OCI-LY7 (cell line): ENCODE measurements around the gene YOD1. TPM values are rescaled to one million over a fixed set of nuclear protein-coding genes. Genes with fewer than 3 reads are reported as not detected.

ENCODE experiments used
- BruUV-seq: library from RNA; stranded (reverse); fragments of 400-500 nt; replicated peaks from 2 replicates; lab custom pipeline; 2021; lab: Mats Ljungman, UMichigan
- CTCF ChIA-PET: fragments of 300-600 bp; sonication (Branson Sonifier 250); formaldehyde crosslinking; loops from one replicate; lab custom pipeline; 2022; ENCODE audit warnings: antibody characterized with exemption; ENCODE audit not compliant: unreplicated experiment; lab: Charles Lee
- POLR2A ChIA-PET: fragments of 300-600 bp; sonication (Branson Sonifier 250); formaldehyde crosslinking; loops from one replicate; lab custom pipeline; 2022; ENCODE audit warnings: antibody characterized with exemption; lab: Charles Lee
- DNase-seq: peaks from one replicate; pipeline ENCODE4 v3.0.0-alpha.2; 2015; ENCODE audit warnings: low spot score
- H2AFZ ChIP-seq: fragments of 200-600 bp; sonication (generic), shearing (Covaris generic); 2 replicates; pipeline ENCODE4 v1.6.1; 2014; ENCODE audit warnings: mild to moderate bottlenecking, antibody characterized with exemption, low read length, moderate library complexity
- H3K27ac ChIP-seq: fragments of 200-600 bp; sonication (generic); 2 replicates; pipeline ENCODE4 v1.5.1; 2014; ENCODE audit warnings: mixed run types, low read depth, mild to moderate bottlenecking, moderate library complexity, low read length, inconsistent platforms; ENCODE audit not compliant: poor library complexity, severe bottlenecking
- H3K36me3 ChIP-seq: fragments of 200-600 bp; sonication (generic); 2 replicates; pipeline ENCODE4 v1.6.1; 2014; ENCODE audit warnings: mild to moderate bottlenecking, antibody characterized with exemption, low read length, moderate library complexity, mixed read lengths; ENCODE audit not compliant: insufficient read depth
- H3K4me1 ChIP-seq: fragments of 200-600 bp; sonication (generic); 2 replicates; pipeline ENCODE4 v1.5.1; 2014; ENCODE audit warnings: mild to moderate bottlenecking, low read length; ENCODE audit not compliant: insufficient read depth, poor library complexity, severe bottlenecking
- H3K4me2 ChIP-seq: fragments of 200-600 bp; sonication (generic); 2 replicates; pipeline ENCODE4 v1.6.1; 2014; ENCODE audit warnings: mild to moderate bottlenecking, low read length
- H3K4me3 ChIP-seq: fragments of 200-600 bp; sonication (generic); 2 replicates; pipeline ENCODE4 v1.5.1; 2014; ENCODE audit warnings: mild to moderate bottlenecking, low read depth, low read length; ENCODE audit not compliant: poor library complexity, severe bottlenecking
- H3K79me2 ChIP-seq: fragments of 200-600 bp; sonication (generic); 2 replicates; pipeline ENCODE4 v1.6.1; 2016; ENCODE audit warnings: low read depth, mild to moderate bottlenecking, low read length, moderate library complexity, mixed read lengths; ENCODE audit not compliant: insufficient read depth
- H3K9me2 ChIP-seq: fragments of 200-600 bp; sonication (generic); 2 replicates; pipeline ENCODE4 v1.6.1; 2016; ENCODE audit warnings: mild to moderate bottlenecking, low read length, mixed read lengths; ENCODE audit not compliant: insufficient read depth
- H3K9me3 ChIP-seq: fragments of 200-600 bp; sonication (generic); 2 replicates; pipeline ENCODE4 v1.6.1; 2014; ENCODE audit warnings: mild to moderate bottlenecking, mixed run types, low read length, mixed read lengths
- H4K20me1 ChIP-seq: fragments of 200-600 bp; sonication (generic); 2 replicates; pipeline ENCODE4 v1.6.1; 2014; ENCODE audit warnings: mild to moderate bottlenecking, antibody characterized with exemption, low read length, moderate library complexity, mixed read lengths; ENCODE audit not compliant: insufficient read depth
- EZH2phosphoT487 ChIP-seq: fragments of 200-600 bp; sonication (generic); IDR thresholded peaks from 2 replicates; pipeline ENCODE4 v1.6.1; 2018; ENCODE audit warnings: low read depth, borderline replicate concordance, mild to moderate bottlenecking, mixed run types, antibody characterized with exemption, low read length, moderate library complexity, mixed read lengths
- intact Hi-C: fragments of 100-400 bp; cut with micrococcal nuclease; formaldehyde crosslinking; loops from one replicate; pipeline ENCODE4 v1.10.0; 2022; ENCODE audit not compliant: unreplicated experiment
- total RNA-seq, 2 experiments: library from RNA; depleted of rRNA in 1 of 2; stranded (reverse); fragments of >200 nt in 1 of 2; shearing (Covaris generic) in 1 of 2; gene quantifications; 2 replicates each; pipeline ENCODE4 v1.2.3, GENCODE V29; 2014 to 2022
- TF ChIP-seq, protein P1 (sequence below): fragments of 200-600 bp; sonication (generic); conservative IDR thresholded peaks from 2 replicates; pipeline ENCODE4 v1.5.1; 2014; ENCODE audit warnings: mild to moderate bottlenecking, antibody characterized with exemption, low read length, moderate library complexity, mixed read lengths

Gene YOD1
- total RNA-seq, 2 experiments from 2014 or later, result 16.2 to 16.5 TPM

DNA sequence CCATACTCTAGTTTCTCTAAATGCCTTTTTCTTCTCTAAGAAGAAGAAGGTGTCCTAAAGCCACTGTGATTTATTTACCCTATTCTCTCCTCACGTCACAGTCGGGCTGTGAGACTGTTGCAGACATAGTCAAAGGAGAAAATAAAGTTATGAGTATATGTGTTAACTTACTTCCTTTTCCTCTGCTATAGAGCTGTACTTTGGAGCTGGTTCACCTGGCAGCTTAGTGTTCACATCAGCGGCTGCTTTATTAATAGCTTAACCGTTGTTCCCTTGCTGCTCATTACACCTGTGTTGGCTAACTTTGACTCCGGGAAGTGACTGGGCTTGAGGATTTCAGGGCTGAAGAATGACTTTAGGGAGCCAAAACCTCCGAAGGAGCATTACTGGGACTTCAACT, 5.7 kb upstream of the YOD1 start:
- Histone ChIP-seq H3K79me2 (0 out of 2 replicates have a peak, but pooled peaks cover 5% of the 10 kb centered on the region), H3K36me3 (peaks cover under 1% of the 10 kb centered on the region; the same call in 1 of the 2 replicates), H3K4me2 (peak overlapping the region; percentile 94), H2AFZ (peak overlapping the region; percentile 30; the same call in 1 of the 2 replicates), H3K4me1 (peaks cover 72% of the 10 kb centered on the region), H4K20me1 (no peaks in the 10 kb centered on the region), H3K9me2 (no peaks in the 10 kb centered on the region), H3K9me3 (no peaks in the 10 kb centered on the region), H3K4me3 (peak overlapping the region; percentile 16), H3K27ac (peak overlapping the region; percentile 78)
- TF ChIP-seq, protein P1, sequence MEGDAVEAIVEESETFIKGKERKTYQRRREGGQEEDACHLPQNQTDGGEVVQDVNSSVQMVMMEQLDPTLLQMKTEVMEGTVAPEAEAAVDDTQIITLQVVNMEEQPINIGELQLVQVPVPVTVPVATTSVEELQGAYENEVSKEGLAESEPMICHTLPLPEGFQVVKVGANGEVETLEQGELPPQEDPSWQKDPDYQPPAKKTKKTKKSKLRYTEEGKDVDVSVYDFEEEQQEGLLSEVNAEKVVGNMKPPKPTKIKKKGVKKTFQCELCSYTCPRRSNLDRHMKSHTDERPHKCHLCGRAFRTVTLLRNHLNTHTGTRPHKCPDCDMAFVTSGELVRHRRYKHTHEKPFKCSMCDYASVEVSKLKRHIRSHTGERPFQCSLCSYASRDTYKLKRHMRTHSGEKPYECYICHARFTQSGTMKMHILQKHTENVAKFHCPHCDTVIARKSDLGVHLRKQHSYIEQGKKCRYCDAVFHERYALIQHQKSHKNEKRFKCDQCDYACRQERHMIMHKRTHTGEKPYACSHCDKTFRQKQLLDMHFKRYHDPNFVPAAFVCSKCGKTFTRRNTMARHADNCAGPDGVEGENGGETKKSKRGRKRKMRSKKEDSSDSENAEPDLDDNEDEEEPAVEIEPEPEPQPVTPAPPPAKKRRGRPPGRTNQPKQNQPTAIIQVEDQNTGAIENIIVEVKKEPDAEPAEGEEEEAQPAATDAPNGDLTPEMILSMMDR, result no peak
- TF ChIP-seq EZH2phosphoT487, result no peak
- peak; percentile 54 for DNase-seq
- no TSS peak for BruUV-seq
- CTCF ChIA-PET, result no interaction called here
- intact Hi-C loops, result no loop called here
- POLR2A ChIA-PET, result interaction anchor here (1.4 to 1.5 kb wide), 3 partner anchors 11 to 17 kb away, joined by 3 to 5 read pairs (median 4); no protein-coding TSS in a partner anchor

- H3K9me2 ChIP-seq, result no peaks in the 10 kb centered on the region
- no peak for DNase-seq
- peak overlapping the region; percentile 94 for H3K4me2 ChIP-seq
- no TSS peak for BruUV-seq
- no peak overlapping the region; the same call in 1 of the 2 replicates for H2AFZ ChIP-seq
- H3K4me1 ChIP-seq, result peaks cover 79% of the 10 kb centered on the region
- ChIA-PET CTCF (interaction anchor here (0.6 kb wide), 1 partner anchor 15 kb away, joined by 3 read pairs; no protein-coding TSS in a partner anchor), POLR2A (interaction anchor here (0.8 to 1.5 kb wide), 3 partner anchors 16 to 18 kb away, joined by 3 to 5 read pairs (median 3); no protein-coding TSS in a partner anchor)
- no peaks in the 10 kb centered on the region for H4K20me1 ChIP-seq
- intact Hi-C loops, result no loop called here
- peak overlapping the region; percentile 95 for H3K4me3 ChIP-seq
- H3K36me3 ChIP-seq, result no peaks in the 10 kb centered on the region
- TF ChIP-seq EZH2phosphoT487, result no peak
- TF ChIP-seq, protein P1, result no peak
- H3K9me3 ChIP-seq, result no peaks in the 10 kb centered on the region
- peaks cover 8% of the 10 kb centered on the region for H3K79me2 ChIP-seq
- H3K27ac ChIP-seq, result peak overlapping the region; percentile 78
These were observed 4.5 kb upstream of the YOD1 start for GRCh38 chr1:207055386-207056001.

DNA sequence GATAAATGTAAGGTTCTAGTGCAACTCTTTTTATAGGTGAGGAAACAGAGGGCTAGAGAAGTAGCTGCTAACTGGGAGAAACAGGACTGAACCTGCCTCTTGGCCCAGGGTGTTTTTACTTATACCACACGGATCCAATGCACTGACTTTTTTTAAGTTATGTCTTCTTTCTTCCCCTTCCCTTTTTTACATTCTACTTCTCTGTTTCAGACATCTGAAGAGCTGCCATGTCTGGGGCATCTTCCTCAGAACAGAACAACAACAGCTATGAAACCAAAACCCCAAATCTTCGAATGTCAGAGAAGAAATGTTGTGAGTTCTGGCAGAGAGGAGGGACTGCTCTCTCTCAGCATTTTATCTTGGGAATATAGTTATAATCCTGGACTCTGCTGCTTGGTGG, 3.5 kb upstream of the YOD1 start:
- Histone ChIP-seq H3K36me3 (peaks cover 2% of the 10 kb centered on the region; the same call in 1 of the 2 replicates), H3K9me3 (no peaks in the 10 kb centered on the region), H3K9me2 (no peaks in the 10 kb centered on the region), H3K4me1 (peaks cover 81% of the 10 kb centered on the region), H3K4me2 (peak overlapping the region; percentile 94), H3K27ac (peak overlapping the region; percentile 78), H4K20me1 (peaks cover 3% of the 10 kb centered on the region; the same call in 1 of the 2 replicates), H3K4me3 (peak overlapping the region; percentile 95), H2AFZ (peak overlapping the region; percentile 17; the same call in 1 of the 2 replicates), H3K79me2 (peaks cover 18% of the 10 kb centered on the region)
- ChIA-PET POLR2A (interaction anchor here (0.6 to 1.1 kb wide), 4 partner anchors 8 to 651 kb away, joined by 3 read pairs; no protein-coding TSS in a partner anchor), CTCF (no interaction called here)
- TF ChIP-seq, protein P1, result no peak
- TF ChIP-seq EZH2phosphoT487, result no peak
- intact Hi-C loops, result loop anchor here (5.0 kb wide), 2 partner anchors 122 to 268 kb away; partner anchors contain the start of gene CD55
- no TSS peak for BruUV-seq
- DNase-seq, result peak; percentile 43
